ENCODE results near the gene TEX51.
A peak's percentile ranks its signal among the peaks of the same experiment; 100 is the strongest.

The TEX51 gene

GRCh38 chr2:126885751-126886210 lies 12.9 kb upstream of the TEX51 start:
- H4K12ac ChIP-seq (ENCODE audit: low read depth, low read length), result no peak overlapping the region
- no peaks in the 10 kb centered on the region for H3K36me3 ChIP-seq (ENCODE audit: control insufficient read depth in 1 of 2, insufficient read depth in 2 of 2, low read length in 2 of 2)
- no peak overlapping the region for H2BK120ac ChIP-seq (ENCODE audit: insufficient read depth, low read length, poor library complexity)
- no peak overlapping the region for H2AK5ac ChIP-seq (ENCODE audit: low read length)
- no peaks in the 10 kb centered on the region for H3K79me1 ChIP-seq (ENCODE audit: low read length)
- DNase-seq, result no peak
- H3K9ac ChIP-seq (ENCODE audit: low read length), result no peak overlapping the region
- H3K14ac ChIP-seq (ENCODE audit: low read length), result no peak overlapping the region
- no peak overlapping the region for H2BK5ac ChIP-seq (ENCODE audit: low read depth, low read length, poor library complexity)
- no peaks in the 10 kb centered on the region for H3K79me2 ChIP-seq (ENCODE audit: control insufficient read depth, insufficient read depth, low read length, poor library complexity)
- no peaks in the 10 kb centered on the region for H3K9me3 ChIP-seq (ENCODE audit: insufficient read depth, low read depth, low read length)
- H3K4me3 ChIP-seq (ENCODE audit: low read depth, low read length), result no peak overlapping the region
- peak overlapping the region; percentile 66 for H3K4me2 ChIP-seq (ENCODE audit: low read length)
- no peak overlapping the region for H3K4ac ChIP-seq (ENCODE audit: low read depth, low read length)
- H2BK12ac ChIP-seq (ENCODE audit: low read length), result no peak overlapping the region
- no peak overlapping the region for H4K8ac ChIP-seq (ENCODE audit: low read depth, low read length)
- peaks cover 3% of the 10 kb centered on the region in 2 experiments for H3K4me1 ChIP-seq (ENCODE audit: control insufficient read depth in 1 of 2, insufficient read depth in 2 of 2, low read length in 2 of 2)
- H3K18ac ChIP-seq (ENCODE audit: low read length), result no peak overlapping the region
- peak overlapping the region; percentile 42 for H2AFZ ChIP-seq (ENCODE audit: insufficient read depth, low read length, poor library complexity)
- H3K23ac ChIP-seq (ENCODE audit: low read length), result no peak overlapping the region
- no peak overlapping the region for H4K91ac ChIP-seq (ENCODE audit: low read depth, low read length)
- H3K27ac ChIP-seq (ENCODE audit: low read depth, low read length), result no peak overlapping the region
- no peaks in the 10 kb centered on the region for H3K27me3 ChIP-seq (ENCODE audit: insufficient read depth, low read length)
- no CpG with 5 or more reads among the region's 18 CpGs for WGBS (ENCODE audit: extremely low coverage, insufficient coverage, insufficient read length)

GRCh38 chr2:126886211-126886915 lies 12.3 kb upstream of the TEX51 start:
- H3K4me2 ChIP-seq (ENCODE audit: low read length), result peak overlapping the region; percentile 66
- H3K79me2 ChIP-seq (ENCODE audit: control insufficient read depth, insufficient read depth, low read length, poor library complexity), result no peaks in the 10 kb centered on the region
- peak overlapping the region; percentile 67 for H4K8ac ChIP-seq (ENCODE audit: low read depth, low read length)
- H3K9ac ChIP-seq (ENCODE audit: low read length), result no peak overlapping the region
- WGBS (ENCODE audit: extremely low coverage, insufficient coverage, insufficient read length), result no CpG with 5 or more reads among the region's 40 CpGs
- H2BK5ac ChIP-seq (ENCODE audit: low read depth, low read length, poor library complexity), result no peak overlapping the region
- H3K36me3 ChIP-seq (ENCODE audit: control insufficient read depth in 1 of 2, insufficient read depth in 2 of 2, low read length in 2 of 2), result no peaks in the 10 kb centered on the region
- H3K79me1 ChIP-seq (ENCODE audit: low read length), result no peaks in the 10 kb centered on the region
- H2BK12ac ChIP-seq (ENCODE audit: low read length), result no peak overlapping the region
- peak overlapping the region; percentile 56 for H3K4me3 ChIP-seq (ENCODE audit: low read depth, low read length)
- H3K9me3 ChIP-seq (ENCODE audit: insufficient read depth, low read depth, low read length), result no peaks in the 10 kb centered on the region
- H3K23ac ChIP-seq (ENCODE audit: low read length), result no peak overlapping the region
- H3K18ac ChIP-seq (ENCODE audit: low read length), result no peak overlapping the region
- H3K27me3 ChIP-seq (ENCODE audit: insufficient read depth, low read length), result no peaks in the 10 kb centered on the region
- no peak overlapping the region for H3K27ac ChIP-seq (ENCODE audit: low read depth, low read length)
- no peak overlapping the region for H2AK5ac ChIP-seq (ENCODE audit: low read length)
- H3K4ac ChIP-seq (ENCODE audit: low read depth, low read length), result no peak overlapping the region
- DNase-seq, result peak in 1 of 2 donors; percentile 7
- no peak overlapping the region for H3K14ac ChIP-seq (ENCODE audit: low read length)
- H2AFZ ChIP-seq (ENCODE audit: insufficient read depth, low read length, poor library complexity), result peak overlapping the region; percentile 42
- no peak overlapping the region for H4K12ac ChIP-seq (ENCODE audit: low read depth, low read length)
- H2BK120ac ChIP-seq (ENCODE audit: insufficient read depth, low read length, poor library complexity), result no peak overlapping the region
- no peak overlapping the region for H4K91ac ChIP-seq (ENCODE audit: low read depth, low read length)
- H3K4me1 ChIP-seq (ENCODE audit: control insufficient read depth in 1 of 2, insufficient read depth in 2 of 2, low read length in 2 of 2), result peaks cover 3% of the 10 kb centered on the region in 2 experiments

- no peak overlapping the region for H2AFZ ChIP-seq (ENCODE audit: insufficient read depth, low read length, poor library complexity)
- no peak overlapping the region for H3K14ac ChIP-seq (ENCODE audit: low read length)
- H3K27ac ChIP-seq (ENCODE audit: low read depth, low read length), result no peak overlapping the region
- no peak overlapping the region for H4K8ac ChIP-seq (ENCODE audit: low read depth, low read length)
- no peaks in the 10 kb centered on the region for H3K79me1 ChIP-seq (ENCODE audit: low read length)
- H3K4me1 ChIP-seq (ENCODE audit: control insufficient read depth in 1 of 2, insufficient read depth in 2 of 2, low read length in 2 of 2), result peaks cover 3% of the 10 kb centered on the region in 2 experiments
- peaks cover 2% of the 10 kb centered on the region for H3K9me3 ChIP-seq (ENCODE audit: insufficient read depth, low read depth, low read length)
- no CpG with 5 or more reads among the region's 13 CpGs for WGBS (ENCODE audit: extremely low coverage, insufficient coverage, insufficient read length)
- no peaks in the 10 kb centered on the region for H3K27me3 ChIP-seq (ENCODE audit: insufficient read depth, low read length)
- H3K36me3 ChIP-seq (ENCODE audit: control insufficient read depth in 1 of 2, insufficient read depth in 2 of 2, low read length in 2 of 2), result no peaks in the 10 kb centered on the region
- H2BK120ac ChIP-seq (ENCODE audit: insufficient read depth, low read length, poor library complexity), result no peak overlapping the region
- H3K4ac ChIP-seq (ENCODE audit: low read depth, low read length), result no peak overlapping the region
- no peak overlapping the region for H3K9ac ChIP-seq (ENCODE audit: low read length)
- no peak overlapping the region for H3K4me2 ChIP-seq (ENCODE audit: low read length)
- no peak overlapping the region for H2BK5ac ChIP-seq (ENCODE audit: low read depth, low read length, poor library complexity)
- no peak overlapping the region for H3K4me3 ChIP-seq (ENCODE audit: low read depth, low read length)
- no peak overlapping the region for H4K12ac ChIP-seq (ENCODE audit: low read depth, low read length)
- H3K18ac ChIP-seq (ENCODE audit: low read length), result no peak overlapping the region
- H3K79me2 ChIP-seq (ENCODE audit: control insufficient read depth, insufficient read depth, low read length, poor library complexity), result no peaks in the 10 kb centered on the region
- no peak for DNase-seq
- H4K91ac ChIP-seq (ENCODE audit: low read depth, low read length), result no peak overlapping the region
- H3K23ac ChIP-seq (ENCODE audit: low read length), result no peak overlapping the region
- no peak overlapping the region for H2BK12ac ChIP-seq (ENCODE audit: low read length)
- H2AK5ac ChIP-seq (ENCODE audit: low read length), result no peak overlapping the region
Observed at GRCh38 chr2:126886916-126887280, 11.8 kb upstream of the TEX51 start.

GRCh38 chr2:126887506-126887905 lies 11.2 kb upstream of the TEX51 start:
- no peak overlapping the region for H4K12ac ChIP-seq (ENCODE audit: low read depth, low read length)
- no peak overlapping the region for H3K23ac ChIP-seq (ENCODE audit: low read length)
- no peak overlapping the region for H2BK120ac ChIP-seq (ENCODE audit: insufficient read depth, low read length, poor library complexity)
- no peak for DNase-seq
- H3K36me3 ChIP-seq (ENCODE audit: control insufficient read depth in 1 of 2, insufficient read depth in 2 of 2, low read length in 2 of 2), result no peaks in the 10 kb centered on the region
- H2AFZ ChIP-seq (ENCODE audit: insufficient read depth, low read length, poor library complexity), result no peak overlapping the region
- H4K8ac ChIP-seq (ENCODE audit: low read depth, low read length), result no peak overlapping the region
- H3K79me1 ChIP-seq (ENCODE audit: low read length), result no peaks in the 10 kb centered on the region
- no peak overlapping the region for H2BK5ac ChIP-seq (ENCODE audit: low read depth, low read length, poor library complexity)
- no peak overlapping the region for H3K9ac ChIP-seq (ENCODE audit: low read length)
- H3K9me3 ChIP-seq (ENCODE audit: insufficient read depth, low read depth, low read length), result peaks cover 2% of the 10 kb centered on the region
- H3K4me1 ChIP-seq (ENCODE audit: control insufficient read depth in 1 of 2, insufficient read depth in 2 of 2, low read length in 2 of 2), result peaks cover 3% of the 10 kb centered on the region in 2 experiments
- no CpG with 5 or more reads among the region's 9 CpGs for WGBS (ENCODE audit: extremely low coverage, insufficient coverage, insufficient read length)
- no peak overlapping the region for H2BK12ac ChIP-seq (ENCODE audit: low read length)
- H2AK5ac ChIP-seq (ENCODE audit: low read length), result no peak overlapping the region
- H3K18ac ChIP-seq (ENCODE audit: low read length), result no peak overlapping the region
- no peak overlapping the region for H3K27ac ChIP-seq (ENCODE audit: low read depth, low read length)
- H3K4me3 ChIP-seq (ENCODE audit: low read depth, low read length), result no peak overlapping the region
- H3K27me3 ChIP-seq (ENCODE audit: insufficient read depth, low read length), result no peaks in the 10 kb centered on the region
- H3K79me2 ChIP-seq (ENCODE audit: control insufficient read depth, insufficient read depth, low read length, poor library complexity), result no peaks in the 10 kb centered on the region
- no peak overlapping the region for H4K91ac ChIP-seq (ENCODE audit: low read depth, low read length)
- no peak overlapping the region for H3K4me2 ChIP-seq (ENCODE audit: low read length)
- H3K14ac ChIP-seq (ENCODE audit: low read length), result no peak overlapping the region
- H3K4ac ChIP-seq (ENCODE audit: low read depth, low read length), result no peak overlapping the region
